Pancreas (tissue), 10 donors: ENCODE data around the gene KLC1. TPM values are rescaled to one million over a fixed set of nuclear protein-coding genes. Genes with fewer than 3 reads are reported as not detected.
A peak's percentile ranks its signal among the peaks of the same experiment; 100 is the strongest.

Experiments used
- ATAC-seq, 4 donors: fragments of 200-7000 bp; cut with Tn5 transposase; one replicate each; pipeline versions ENCODE4 v1.8.0 to v1.9.1; 2020; ENCODE audit warnings: mild to moderate bottlenecking in 4 of 4, moderate library complexity in 4 of 4
- DNase-seq, 6 donors: peaks; one replicate each; pipeline ENCODE4 v3.0.0-alpha.2; 2020
- FAIRE-seq: peaks from 2 replicates; lab custom pipeline; 2012; peaks lifted over from hg19 to GRCh38; lab: Jason Lieb, UNC
- H3K27ac ChIP-seq, 4 donors: fragments of 200-600 bp; sonication (generic); 1 replicate in 3 of 4; 2 replicates in 1 of 4; pipeline versions ENCODE4 v1.5.0 to v1.8.0; 2020
- H3K27me3 ChIP-seq, 4 donors: fragments of 200-600 bp; one replicate each; pipeline ENCODE4 v1.8.0; 2021
- H3K36me3 ChIP-seq, 3 donors: fragments of 200-600 bp; sonication (generic) in 1 of 3; one replicate each; pipeline versions ENCODE4 v1.5.0 to v1.8.0; 2020 to 2021
- H3K4me1 ChIP-seq, 3 donors: fragments of 200-600 bp; one replicate each; pipeline ENCODE4 v1.8.0; 2021
- H3K4me3 ChIP-seq, 4 donors: fragments of 200-600 bp; sonication (generic) in 2 of 4; one replicate each; pipeline versions ENCODE4 v1.5.0 to v1.8.0; 2020 to 2021
- H3K9me3 ChIP-seq, 4 donors: fragments of 200-600 bp; one replicate each; pipeline ENCODE4 v1.8.0; 2021
- WGBS, 2 donors: extraction: QIAGEN DNeasy Blood & Tissue Kit; methylation state at CpG; one replicate each; pipeline ENCODE4 v1.1.7; 2013; 5-methylcytosine and 5-hydroxymethylcytosine counted together
- intact Hi-C, 3 donors: fragments of 100-400 bp; cut with DNase I; formaldehyde crosslinking; loops; one replicate each; pipeline versions ENCODE4 v1.11.1 to v1.14.2; 2022
- polyA plus RNA-seq, 2 donors: library from polyadenylated mRNA; stranded (reverse); fragments of 200-250 nt; gene quantifications; one replicate each; pipeline ENCODE4 v1.2.3, GENCODE V29; 2013
- total RNA-seq, 6 donors: library from RNA; stranded (reverse); fragmentation: NEBNext Ultra II Directional in 4 of 6; extraction: Animal tissue kit (Norgen Biotek cat#: 25700) in 4 of 6; gene quantifications; one replicate each; pipeline versions ENCODE4 v1.2.1 to v1.2.4, GENCODE V29; 2021 to 2023
- TF ChIP-seq, protein P1 (sequence below), 4 donors: fragments of 200-600 bp; sonication (generic) in 3 of 4; IDR thresholded peaks; one replicate each; pipeline versions ENCODE4 v1.5.0 to v1.8.0; 2021; ENCODE audit warnings: antibody characterized with exemption in 4 of 4
- donor health status: healthy with polysubstance abuse.
- donor health status: DM: no; HTN: no; CAD: no; lungs with moderate emphysema.
- donor health status: DM: no; HTN: no; CAD: no.
- donor health status: control.
- donor health status: control.
- donor health status: Bipolar disorder and iron deficiency.
- donor health status: DM: yes; HTN: yes; CAD: no.
- donor health status: DM: no; HTN: no; CAD: no.
- donor health status: DM: no; HTN: no; CAD: no.
- donor health status: DM: yes; HTN: yes; CAD: no.

KLC1 gene
- total and polyA plus RNA-seq, 8 donors: 36.1 to 91.0 (median 51.6) TPM

- Histone ChIP-seq H3K36me3 (peaks cover 0 to 62% (median 12%) of the 10 kb centered on the region in 3 donors), H3K27me3 (no peaks in the 10 kb centered on the region), H3K4me1 (no peaks in the 10 kb centered on the region), H3K9me3 (no peaks in the 10 kb centered on the region), H3K4me3 (no peak overlapping the region), H3K27ac (no peak overlapping the region)
- 82 to 87% methylated on average over 9 of the region's 9 CpGs for WGBS, 2 donors
- FAIRE-seq: no peak
- TF ChIP-seq, protein P1, sequence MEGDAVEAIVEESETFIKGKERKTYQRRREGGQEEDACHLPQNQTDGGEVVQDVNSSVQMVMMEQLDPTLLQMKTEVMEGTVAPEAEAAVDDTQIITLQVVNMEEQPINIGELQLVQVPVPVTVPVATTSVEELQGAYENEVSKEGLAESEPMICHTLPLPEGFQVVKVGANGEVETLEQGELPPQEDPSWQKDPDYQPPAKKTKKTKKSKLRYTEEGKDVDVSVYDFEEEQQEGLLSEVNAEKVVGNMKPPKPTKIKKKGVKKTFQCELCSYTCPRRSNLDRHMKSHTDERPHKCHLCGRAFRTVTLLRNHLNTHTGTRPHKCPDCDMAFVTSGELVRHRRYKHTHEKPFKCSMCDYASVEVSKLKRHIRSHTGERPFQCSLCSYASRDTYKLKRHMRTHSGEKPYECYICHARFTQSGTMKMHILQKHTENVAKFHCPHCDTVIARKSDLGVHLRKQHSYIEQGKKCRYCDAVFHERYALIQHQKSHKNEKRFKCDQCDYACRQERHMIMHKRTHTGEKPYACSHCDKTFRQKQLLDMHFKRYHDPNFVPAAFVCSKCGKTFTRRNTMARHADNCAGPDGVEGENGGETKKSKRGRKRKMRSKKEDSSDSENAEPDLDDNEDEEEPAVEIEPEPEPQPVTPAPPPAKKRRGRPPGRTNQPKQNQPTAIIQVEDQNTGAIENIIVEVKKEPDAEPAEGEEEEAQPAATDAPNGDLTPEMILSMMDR (IDR thresholded peaks at IDR 0.05): no peak
- intact Hi-C loops: no loop called here
- ATAC-seq: no peak
- peak in 1 of 6 donors; percentile 8 for DNase-seq
Observed at GRCh38 chr14:103741876-103742275, 112.9 kb downstream of the KLC1 start.

GRCh38 chr14:103742499-103743255 lies 113.7 kb downstream of the KLC1 start:
- FAIRE-seq (no peak), ATAC-seq (no peak), DNase-seq (peak in 1 of 6 donors; percentile 3)
- TF ChIP-seq, protein P1 (IDR thresholded peaks at IDR 0.05): no peak
- WGBS, 2 donors: 93% methylated on average over 14 of the region's 14 CpGs
- intact Hi-C loops: no loop called here
- no peaks in the 10 kb centered on the region for H3K27me3 ChIP-seq
- no peak overlapping the region for H3K4me3 ChIP-seq
- H3K27ac ChIP-seq: no peak overlapping the region
- H3K4me1 ChIP-seq: no peaks in the 10 kb centered on the region
- no peaks in the 10 kb centered on the region for H3K9me3 ChIP-seq
- peaks cover 0 to 54% (median 12%) of the 10 kb centered on the region in 3 donors for H3K36me3 ChIP-seq

DNA sequence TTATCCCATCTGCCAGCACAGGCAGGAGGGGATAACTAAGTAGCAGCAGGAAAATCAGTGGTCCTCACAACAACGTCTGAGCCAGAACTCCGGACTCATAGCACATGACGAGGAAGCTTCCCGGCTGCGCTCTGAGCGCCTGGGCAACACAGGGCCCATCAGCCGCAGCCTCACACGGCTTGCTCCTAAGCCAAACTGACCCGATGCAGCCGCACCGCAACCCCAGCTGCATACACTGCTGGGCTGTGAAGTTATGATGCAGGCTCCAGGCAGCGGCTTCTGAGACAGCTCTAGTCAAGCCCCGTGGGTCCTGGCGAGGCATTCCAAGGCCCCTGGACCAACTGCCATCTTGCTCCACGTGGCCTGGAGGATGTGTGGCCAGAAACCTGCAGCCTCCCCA lies 114.7 kb downstream of the KLC1 start:
- 88 to 93% methylated on average over 15 of the region's 15 CpGs for WGBS, 2 donors
- ATAC-seq: no peak
- no peaks in the 10 kb centered on the region for H3K27me3 ChIP-seq
- H3K4me1 ChIP-seq: no peaks in the 10 kb centered on the region
- FAIRE-seq: no peak
- H3K27ac ChIP-seq: no peak overlapping the region
- H3K36me3 ChIP-seq: peaks cover 0 to 51% (median 5%) of the 10 kb centered on the region in 3 donors
- TF ChIP-seq, protein P1 (IDR thresholded peaks at IDR 0.05): no peak
- no peaks in the 10 kb centered on the region for H3K9me3 ChIP-seq
- no peak for DNase-seq
- intact Hi-C loops: no loop called here
- H3K4me3 ChIP-seq: no peak overlapping the region

- TF ChIP-seq, protein P1 (IDR thresholded peaks at IDR 0.05): no peak
- intact Hi-C loops: no loop called here
- Histone ChIP-seq H3K9me3 (no peaks in the 10 kb centered on the region), H3K4me3 (no peak overlapping the region), H3K27ac (no peak overlapping the region), H3K4me1 (no peaks in the 10 kb centered on the region), H3K36me3 (peaks cover 0 to 50% (median 0%) of the 10 kb centered on the region in 3 donors), H3K27me3 (no peaks in the 10 kb centered on the region)
- WGBS, 2 donors: 80 to 88% methylated on average over 15 of the region's 15 CpGs
- ATAC-seq (no peak), DNase-seq (no peak), FAIRE-seq (no peak)
Observed at GRCh38 chr14:103744621-103745395, 115.8 kb downstream of the KLC1 start.
